ENCODE measurements around the gene ABCB4.

GRCh38 chr7:87475359-87476178 is at the start of gene ABCB4:
- TF ChIP-seq POLR2A (IDR thresholded peaks at IDR 0.05) = no peak
- no peak for TF ChIP-seq CTCF (IDR thresholded peaks at IDR 0.05)

Data from testis (tissue), 2 donors.